ENCODE data around the gene MRPL58.
A peak's percentile ranks its signal among the peaks of the same experiment; 100 is the strongest.
"Not testable (repeated sequence)": the region's sequence is repeated elsewhere in the genome, so short reads cannot be mapped to it uniquely, and the experiment has no call there.

MRPL58 gene

DNA sequence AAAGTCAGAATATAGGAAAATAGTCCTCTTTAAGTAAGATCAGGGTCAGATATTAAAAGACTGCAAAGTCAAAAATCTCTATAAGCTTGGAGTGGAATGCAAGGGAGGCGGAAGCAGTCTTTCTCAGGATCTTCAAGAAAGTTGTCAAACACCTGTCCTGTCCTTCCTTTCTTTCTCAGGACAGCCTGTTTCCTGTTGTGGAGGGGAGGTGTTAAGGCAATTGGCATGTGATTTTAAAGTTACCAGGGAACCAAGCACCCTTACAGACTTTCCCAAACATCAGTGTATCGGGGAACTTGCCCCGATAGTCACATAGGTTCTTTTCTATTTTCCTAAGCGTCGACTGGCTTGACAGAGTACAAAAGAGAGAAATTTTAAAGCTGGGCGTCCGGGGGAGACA lies 32.2 kb downstream of the MRPL58 start:
- Histone ChIP-seq H3K9me3 (ENCODE audit: control insufficient read depth, insufficient read depth, low read length) (no peaks in the 10 kb centered on the region), H3K4me3 (ENCODE audit: low read depth, low read length) (peak overlapping the region; percentile 45), H3K27me3 (ENCODE audit: control insufficient read depth, insufficient read depth, low read length) (no peaks in the 10 kb centered on the region), H3K9ac (ENCODE audit: low read depth, low read length) (no peak overlapping the region), H3K4me1 (ENCODE audit: control insufficient read depth, insufficient read depth, low read length) (peaks cover 18% of the 10 kb centered on the region), H3K36me3 (ENCODE audit: control insufficient read depth, insufficient read depth, low read length) (peaks cover 23% of the 10 kb centered on the region)

DNA sequence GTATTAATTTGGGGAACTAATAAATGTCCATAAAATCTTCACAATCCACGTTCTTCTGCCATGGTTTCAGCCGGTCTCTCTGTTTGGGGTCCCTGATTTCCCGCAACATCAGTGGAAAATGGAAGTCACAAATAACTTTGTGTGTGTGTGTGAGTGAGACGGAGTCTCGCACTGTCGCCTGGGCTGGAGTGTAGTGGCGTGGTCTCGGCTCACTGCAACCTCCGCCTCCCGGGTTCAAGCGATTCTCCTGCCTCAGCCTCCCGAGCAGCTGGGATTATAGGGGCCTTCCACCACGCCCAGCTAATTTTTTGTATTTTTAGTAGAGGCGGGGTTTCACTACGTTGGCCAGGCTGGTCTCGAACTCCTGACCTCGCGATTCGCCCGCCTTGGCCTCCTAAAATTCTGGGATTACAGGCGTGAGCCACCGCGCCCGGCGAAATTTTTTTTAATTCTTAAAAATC lies 33.5 kb downstream of the MRPL58 start:
- Histone ChIP-seq H3K4me1 (ENCODE audit: control insufficient read depth, insufficient read depth, low read length) (peaks cover 16% of the 10 kb centered on the region), H3K4me3 (ENCODE audit: low read depth, low read length) (peak overlapping the region; percentile 97), H3K36me3 (ENCODE audit: control insufficient read depth, insufficient read depth, low read length) (peaks cover 14% of the 10 kb centered on the region), H3K9ac (ENCODE audit: low read depth, low read length) (peak overlapping the region; percentile 90)
- H3K27me3 ChIP-seq (ENCODE audit: control insufficient read depth, insufficient read depth, low read length); H3K9me3 ChIP-seq (ENCODE audit: control insufficient read depth, insufficient read depth, low read length): not testable (repeated sequence)

DNA sequence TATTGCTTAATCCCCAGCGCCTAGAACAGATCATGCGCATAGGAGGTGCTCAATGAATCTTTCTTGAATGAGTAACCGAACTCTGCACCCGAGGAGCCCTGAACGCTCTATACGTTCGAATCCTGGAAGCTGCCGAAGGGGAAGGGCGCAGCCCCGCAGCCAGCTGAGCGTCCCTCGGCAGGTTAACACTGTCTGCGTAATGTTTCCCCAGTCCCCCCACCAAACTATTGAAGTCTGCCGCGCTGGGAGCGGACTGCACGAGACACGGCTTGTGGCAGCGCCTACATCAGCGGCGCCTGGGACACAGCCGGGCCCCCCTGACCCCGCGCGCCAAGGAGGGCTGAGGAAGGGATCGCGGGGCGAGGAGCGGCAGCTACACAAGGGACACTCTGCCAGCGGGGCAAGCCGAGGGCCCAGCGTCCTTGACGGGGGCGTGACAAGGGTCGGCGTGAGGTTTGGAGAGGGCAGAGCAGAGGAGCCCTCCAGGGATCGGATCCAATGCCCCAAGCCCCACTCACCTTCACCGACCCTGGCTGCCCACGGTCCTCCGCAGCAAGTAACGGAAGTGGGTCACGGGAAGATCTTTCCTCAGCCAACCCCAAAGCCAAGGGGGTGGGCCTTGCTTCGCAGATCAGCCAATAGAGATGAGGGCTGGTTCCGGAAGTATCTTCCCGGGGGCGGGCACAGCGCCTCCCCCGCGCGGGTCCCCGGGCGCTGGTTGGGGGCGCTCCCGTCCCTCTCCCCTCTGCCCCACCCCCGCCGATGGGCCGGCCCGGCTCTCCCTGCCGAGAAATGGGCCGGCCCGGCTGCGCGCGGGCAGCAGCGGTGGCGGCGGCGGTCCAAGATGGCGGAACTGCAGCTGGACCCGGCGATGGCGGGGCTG lies 34.2 kb downstream of the MRPL58 start, which contains the start of the genes ATP5PD and KCTD2:
ATP5PD (minus strand) TSS at position 563 of the 883 bp plus-strand sequence. CDS start 4,319 bp downstream, outside the sequence.
KCTD2 (plus strand) TSS at position 819 of the 883 bp plus-strand sequence; CDS start at position 845, 26 bp downstream.
- Histone ChIP-seq H3K4me3 (ENCODE audit: low read depth, low read length) (peak within 1 kb of the TSS; percentile 99), H3K4me1 (ENCODE audit: control insufficient read depth, insufficient read depth, low read length) (peaks cover 16% of the 10 kb centered on the region), H3K9me3 (ENCODE audit: control insufficient read depth, insufficient read depth, low read length) (no peaks in the 10 kb centered on the region), H3K27me3 (ENCODE audit: control insufficient read depth, insufficient read depth, low read length) (no peaks in the 10 kb centered on the region), H3K9ac (ENCODE audit: low read depth, low read length) (peak within 1 kb of the TSS; percentile 90), H3K36me3 (ENCODE audit: control insufficient read depth, insufficient read depth, low read length) (peaks cover 10% of the 10 kb centered on the region)

DNA sequence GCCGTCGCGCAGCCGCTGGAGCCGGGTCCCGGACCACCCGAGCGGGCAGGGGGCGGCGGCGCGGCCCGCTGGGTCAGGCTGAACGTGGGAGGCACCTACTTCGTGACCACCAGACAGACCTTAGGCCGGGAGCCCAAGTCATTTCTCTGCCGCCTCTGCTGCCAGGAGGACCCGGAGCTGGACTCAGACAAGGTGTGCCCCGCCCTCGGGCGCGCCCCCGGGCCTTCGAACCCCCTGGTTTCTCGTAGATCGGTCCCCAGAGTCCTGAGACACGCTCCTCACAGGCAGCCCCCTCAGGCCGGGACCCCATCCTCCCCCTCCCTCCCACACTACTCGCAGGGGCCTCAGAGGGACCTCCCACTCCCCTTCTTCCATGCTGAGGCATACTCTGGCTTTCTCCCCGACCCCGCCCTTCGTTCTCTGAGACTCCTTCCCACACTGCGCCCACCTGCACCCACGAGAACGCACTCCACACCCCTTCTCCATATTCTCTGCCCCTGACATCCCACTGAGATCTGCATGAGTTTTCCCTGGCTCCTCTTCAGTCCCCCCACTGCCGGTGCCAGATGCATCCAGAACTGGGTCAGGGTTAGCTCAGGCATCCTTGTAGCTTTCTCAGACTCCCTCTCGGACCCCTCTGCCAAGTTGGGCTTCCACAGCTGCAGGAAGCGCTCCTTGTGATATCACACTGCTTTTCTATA lies 35.1 kb downstream of the MRPL58 start:
- Histone ChIP-seq H3K9me3 (ENCODE audit: control insufficient read depth, insufficient read depth, low read length) (no peaks in the 10 kb centered on the region), H3K4me3 (ENCODE audit: low read depth, low read length) (peak overlapping the region; percentile 99), H3K27me3 (ENCODE audit: control insufficient read depth, insufficient read depth, low read length) (no peaks in the 10 kb centered on the region), H3K4me1 (ENCODE audit: control insufficient read depth, insufficient read depth, low read length) (peaks cover 10% of the 10 kb centered on the region), H3K9ac (ENCODE audit: low read depth, low read length) (peak overlapping the region; percentile 87), H3K36me3 (ENCODE audit: control insufficient read depth, insufficient read depth, low read length) (peaks cover 9% of the 10 kb centered on the region)

DNA sequence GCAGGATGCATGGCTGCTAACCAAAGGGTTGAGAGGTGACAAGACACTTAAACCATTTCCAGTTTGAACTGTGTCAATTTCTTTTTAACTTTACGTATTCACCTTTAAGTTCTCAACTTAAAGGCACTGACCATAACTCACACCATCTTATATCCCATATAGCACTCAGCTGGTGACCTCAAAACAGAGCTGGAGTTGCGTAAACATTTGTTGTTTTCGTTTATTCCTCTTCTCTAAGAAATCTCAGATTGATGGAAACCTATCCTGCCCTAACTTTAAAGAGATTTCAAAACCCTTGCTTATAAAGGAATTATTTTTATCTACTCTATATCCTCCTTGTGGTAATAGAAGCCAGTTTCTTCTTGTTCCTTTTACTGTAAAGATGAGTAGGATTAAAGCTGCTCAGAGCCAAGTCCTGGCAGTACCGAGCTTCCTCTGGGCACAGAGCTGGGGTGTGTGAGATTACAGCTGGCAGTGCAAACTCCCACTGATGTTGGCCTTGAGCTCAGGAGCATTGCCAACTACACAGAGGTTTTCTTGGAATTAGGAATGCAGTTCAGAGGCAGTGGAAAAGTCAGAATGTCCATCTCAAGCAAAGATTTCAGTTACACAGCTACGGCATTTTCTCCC lies 35.9 kb downstream of the MRPL58 start:
- peak overlapping the region; percentile 99 for H3K4me3 ChIP-seq (ENCODE audit: low read depth, low read length)
- H3K9ac ChIP-seq (ENCODE audit: low read depth, low read length): peak overlapping the region; percentile 87
- H3K4me1 ChIP-seq (ENCODE audit: control insufficient read depth, insufficient read depth, low read length): peaks cover 9% of the 10 kb centered on the region
- no peaks in the 10 kb centered on the region for H3K27me3 ChIP-seq (ENCODE audit: control insufficient read depth, insufficient read depth, low read length)
- peaks cover 12% of the 10 kb centered on the region for H3K36me3 ChIP-seq (ENCODE audit: control insufficient read depth, insufficient read depth, low read length)
- no peaks in the 10 kb centered on the region for H3K9me3 ChIP-seq (ENCODE audit: control insufficient read depth, insufficient read depth, low read length)

DNA sequence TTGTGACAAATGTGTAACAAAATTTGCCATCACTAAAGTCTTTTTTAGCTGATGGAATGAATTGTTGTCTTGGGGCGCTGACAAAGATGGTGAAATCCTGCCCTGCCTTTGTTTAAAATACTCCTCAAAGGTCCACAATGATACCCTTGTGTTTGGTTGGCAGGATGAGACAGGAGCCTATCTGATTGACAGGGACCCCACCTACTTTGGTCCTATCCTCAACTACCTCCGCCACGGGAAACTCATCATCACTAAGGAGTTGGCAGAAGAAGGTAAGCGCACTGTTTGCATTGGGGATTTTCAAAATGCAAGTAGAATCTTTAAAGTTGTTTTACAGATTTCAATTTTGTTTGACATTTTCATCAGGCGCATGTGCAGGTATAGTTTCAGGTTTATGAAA lies 36.6 kb downstream of the MRPL58 start:
- peaks cover 6% of the 10 kb centered on the region for H3K4me1 ChIP-seq (ENCODE audit: control insufficient read depth, insufficient read depth, low read length)
- no peaks in the 10 kb centered on the region for H3K9me3 ChIP-seq (ENCODE audit: control insufficient read depth, insufficient read depth, low read length)
- peaks cover 19% of the 10 kb centered on the region for H3K36me3 ChIP-seq (ENCODE audit: control insufficient read depth, insufficient read depth, low read length)
- H3K9ac ChIP-seq (ENCODE audit: low read depth, low read length): no peak overlapping the region
- H3K27me3 ChIP-seq (ENCODE audit: control insufficient read depth, insufficient read depth, low read length): no peaks in the 10 kb centered on the region
- H3K4me3 ChIP-seq (ENCODE audit: low read depth, low read length): no peak overlapping the region

DNA sequence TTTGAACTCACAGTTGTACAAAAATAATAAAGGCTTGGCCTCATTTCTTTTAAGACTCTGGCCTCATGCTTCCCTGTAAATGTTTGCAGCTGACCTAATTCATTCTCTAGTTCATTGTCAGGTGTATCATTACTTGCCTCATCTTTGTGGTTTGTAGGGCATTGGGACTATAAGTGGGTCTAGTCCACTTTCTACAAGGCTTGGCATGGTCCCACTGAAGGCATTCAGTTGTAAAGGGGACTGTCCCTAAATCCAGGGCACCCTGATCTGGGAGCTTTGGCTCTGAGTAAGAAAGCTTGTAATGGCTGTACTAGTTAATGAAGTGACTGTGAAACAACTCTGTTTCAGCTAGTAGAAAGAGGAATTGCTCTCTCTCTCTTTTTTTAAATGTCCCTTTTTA lies 37.2 kb downstream of the MRPL58 start:
- no peaks in the 10 kb centered on the region for H3K9me3 ChIP-seq (ENCODE audit: control insufficient read depth, insufficient read depth, low read length)
- H3K4me1 ChIP-seq (ENCODE audit: control insufficient read depth, insufficient read depth, low read length): peaks cover 3% of the 10 kb centered on the region
- peaks cover 22% of the 10 kb centered on the region for H3K36me3 ChIP-seq (ENCODE audit: control insufficient read depth, insufficient read depth, low read length)
- H3K4me3 ChIP-seq (ENCODE audit: low read depth, low read length): no peak overlapping the region
- H3K27me3 ChIP-seq (ENCODE audit: control insufficient read depth, insufficient read depth, low read length): no peaks in the 10 kb centered on the region
- no peak overlapping the region for H3K9ac ChIP-seq (ENCODE audit: low read depth, low read length)

DNA sequence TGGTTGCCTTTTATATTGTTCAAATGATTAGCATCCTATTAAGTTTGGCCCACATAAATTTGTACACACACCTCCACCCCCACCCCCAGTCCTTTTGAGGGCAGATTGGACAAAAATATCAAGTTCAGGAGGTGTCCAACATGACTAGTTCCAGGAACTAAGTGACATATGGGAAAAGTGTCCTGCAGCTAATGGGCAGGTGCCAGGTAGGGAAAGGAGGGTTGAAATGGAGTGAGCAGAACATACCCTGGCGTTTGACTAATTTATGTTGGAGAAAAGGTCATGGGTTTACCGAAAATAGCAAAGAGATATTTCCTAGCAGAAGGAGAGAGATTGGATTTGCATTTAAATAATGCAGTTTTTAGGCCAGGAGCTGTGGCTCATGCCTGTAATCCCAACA lies 39.5 kb downstream of the MRPL58 start:
- H3K4me1 ChIP-seq (ENCODE audit: control insufficient read depth, insufficient read depth, low read length): peaks cover 3% of the 10 kb centered on the region
- H3K9me3 ChIP-seq (ENCODE audit: control insufficient read depth, insufficient read depth, low read length): no peaks in the 10 kb centered on the region
- no peak overlapping the region for H3K4me3 ChIP-seq (ENCODE audit: low read depth, low read length)
- H3K27me3 ChIP-seq (ENCODE audit: control insufficient read depth, insufficient read depth, low read length): no peaks in the 10 kb centered on the region
- peaks cover 22% of the 10 kb centered on the region for H3K36me3 ChIP-seq (ENCODE audit: control insufficient read depth, insufficient read depth, low read length)
- H3K9ac ChIP-seq (ENCODE audit: low read depth, low read length): no peak overlapping the region

DNA sequence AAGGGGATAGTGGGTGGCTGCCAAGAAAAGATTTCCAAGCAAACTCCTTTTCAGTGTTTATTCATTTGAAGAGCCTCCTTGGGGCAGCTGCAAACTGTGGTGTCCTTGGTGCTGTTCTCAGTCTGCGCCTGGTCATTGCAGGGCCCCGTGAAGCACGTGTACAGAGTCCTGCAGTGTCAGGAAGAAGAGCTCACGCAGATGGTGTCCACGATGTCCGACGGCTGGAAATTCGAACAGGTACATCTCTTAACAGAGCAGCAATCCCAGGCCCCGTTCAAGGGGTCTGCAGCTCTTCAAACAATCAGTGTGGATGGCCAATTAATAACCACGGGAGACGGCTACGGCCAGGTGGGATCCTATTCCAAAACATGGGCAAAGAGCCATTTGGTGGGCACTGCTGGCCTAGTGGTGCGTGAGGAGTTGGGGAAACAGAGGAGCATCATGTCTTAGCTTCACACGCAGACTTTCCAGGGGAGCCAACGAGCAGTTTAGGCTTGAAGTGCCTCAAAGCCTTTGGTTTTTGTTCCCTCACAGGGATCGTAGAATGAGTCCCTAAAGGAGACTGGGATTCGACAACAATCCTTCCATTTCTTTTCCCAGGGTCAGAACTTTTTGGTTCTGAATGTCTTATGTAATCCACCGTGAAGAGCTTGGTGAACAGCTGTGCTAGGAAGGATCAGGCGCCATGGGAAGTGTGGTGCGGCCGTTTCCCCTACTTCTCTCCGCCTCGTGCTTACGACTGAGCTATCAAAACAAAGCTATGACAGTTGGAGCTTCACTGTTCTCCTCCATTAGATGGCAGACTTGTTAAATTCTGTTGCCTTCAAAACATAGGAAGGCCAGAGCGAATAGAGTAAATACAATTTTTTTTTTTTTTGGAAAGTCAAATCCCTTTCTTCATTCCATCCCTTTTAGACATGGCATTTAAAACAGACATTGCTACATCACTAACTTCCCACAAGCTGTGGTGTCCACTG lies 47.2 kb downstream of the MRPL58 start:
- Histone ChIP-seq H3K9ac (ENCODE audit: low read depth, low read length) (no peak overlapping the region), H3K9me3 (ENCODE audit: control insufficient read depth, insufficient read depth, low read length) (no peaks in the 10 kb centered on the region), H3K27me3 (ENCODE audit: control insufficient read depth, insufficient read depth, low read length) (no peaks in the 10 kb centered on the region), H3K4me3 (ENCODE audit: low read depth, low read length) (no peak overlapping the region), H3K4me1 (ENCODE audit: control insufficient read depth, insufficient read depth, low read length) (no peaks in the 10 kb centered on the region), H3K36me3 (ENCODE audit: control insufficient read depth, insufficient read depth, low read length) (peaks cover 47% of the 10 kb centered on the region)

DNA sequence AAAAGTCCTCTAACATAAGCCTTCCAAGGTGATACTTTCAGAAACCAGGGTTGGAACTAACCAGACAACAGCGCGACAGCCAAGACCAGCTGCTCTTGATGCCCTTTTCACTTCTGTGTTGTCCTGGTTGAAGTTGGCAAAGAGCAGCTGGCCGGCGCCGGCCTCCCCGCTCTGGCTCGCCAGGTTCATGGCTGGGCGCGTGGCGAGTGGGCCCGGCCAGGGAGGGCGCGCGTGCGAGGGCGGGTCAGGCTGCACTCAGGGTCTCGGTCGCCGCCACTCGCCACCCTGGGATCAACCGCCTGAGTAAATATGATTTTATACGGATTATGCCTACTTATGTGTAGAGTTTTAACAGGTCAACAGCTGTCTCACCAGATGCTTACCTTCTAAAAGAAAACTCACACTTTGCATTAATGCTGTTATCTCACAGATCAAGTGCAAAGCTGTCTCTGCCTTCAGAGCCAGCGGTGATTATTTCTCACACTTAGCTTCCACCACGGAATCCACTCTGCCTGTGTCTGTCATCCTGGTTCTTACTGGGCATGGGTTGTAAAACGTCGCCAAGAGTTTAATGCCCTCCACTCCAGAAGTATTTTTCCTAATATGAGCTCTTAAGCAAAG lies 48.1 kb downstream of the MRPL58 start:
- Histone ChIP-seq H3K9ac (ENCODE audit: low read depth, low read length) (no peak overlapping the region), H3K4me1 (ENCODE audit: control insufficient read depth, insufficient read depth, low read length) (no peaks in the 10 kb centered on the region), H3K9me3 (ENCODE audit: control insufficient read depth, insufficient read depth, low read length) (no peaks in the 10 kb centered on the region), H3K36me3 (ENCODE audit: control insufficient read depth, insufficient read depth, low read length) (peaks cover 47% of the 10 kb centered on the region), H3K27me3 (ENCODE audit: control insufficient read depth, insufficient read depth, low read length) (no peaks in the 10 kb centered on the region), H3K4me3 (ENCODE audit: low read depth, low read length) (no peak overlapping the region)
